Measurements from ENCODE around the gene LRRC56. TPM values are rescaled to one million over a fixed set of nuclear protein-coding genes. Genes with fewer than 3 reads are reported as not detected.
A peak's percentile ranks its signal among the peaks of the same experiment; 100 is the strongest.

Gene LRRC56
- total RNA-seq, 1 experiment from 2014 or later: 3.4 TPM

DNA sequence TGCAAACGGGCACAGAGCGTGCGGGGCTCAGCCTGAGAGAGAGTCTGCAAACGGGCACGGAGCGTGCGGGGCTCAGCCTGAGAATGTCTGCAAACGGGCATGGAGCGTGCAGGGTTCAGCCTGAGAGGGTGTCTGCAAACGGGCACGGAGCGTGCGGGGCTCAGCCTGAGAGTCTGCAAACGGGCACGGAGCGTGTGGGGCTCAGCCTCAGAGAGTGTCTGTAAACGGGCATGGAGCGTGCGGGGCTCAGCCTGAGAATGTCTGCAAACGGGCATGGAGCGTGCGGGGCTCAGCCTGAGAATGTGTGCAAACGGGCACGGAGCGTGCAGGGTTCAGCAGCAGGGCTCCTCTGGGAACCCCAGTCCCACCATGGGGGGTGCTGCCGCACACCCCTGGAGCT, 52.5 kb downstream of the LRRC56 start:
- H3K36me3 Mint-ChIP-seq (ENCODE audit: insufficient read depth in 1 of 3, low read depth in 3 of 3): peaks cover 54 to 85% (median 81%) of the 10 kb centered on the region in 3 experiments

More for the DNA sequence above, 52.5 kb downstream of the LRRC56 start:
- Histone ChIP-seq H3K9me3 (ENCODE audit: control insufficient read depth, low read depth, low read length) (no peaks in the 10 kb centered on the region), H2BK15ac (ENCODE audit: low read depth, low read length) (no peak overlapping the region), H3K23ac (ENCODE audit: insufficient read length, low read depth, low read length) (no peak overlapping the region), H4K91ac (ENCODE audit: insufficient read length, low read depth, low read length) (no peak overlapping the region), H3K56ac (ENCODE audit: insufficient read length, low read depth, low read length) (no peak overlapping the region), H4K8ac (replicated peaks; ENCODE audit: insufficient read length, low read depth, low read length) (no peak overlapping the region), H3K23me2 (ENCODE audit: insufficient read length, low read depth, low read length, poor library complexity, severe bottlenecking) (no peaks in the 10 kb centered on the region), H3K27ac (ENCODE audit: insufficient read length, low read depth, low read length) (no peak overlapping the region), H3K4me1 (ENCODE audit: insufficient read depth, low read length) (no peaks in the 10 kb centered on the region), H2BK12ac (ENCODE audit: insufficient read length, low read depth, low read length) (no peak overlapping the region), H3T11ph (ENCODE audit: low read length) (no peak overlapping the region), H3K79me1 (ENCODE audit: insufficient read depth, low read depth, low read length, poor library complexity, severe bottlenecking) (peaks cover 4% of the 10 kb centered on the region), H2BK20ac (ENCODE audit: low read depth, low read length, poor library complexity, severe bottlenecking) (no peak overlapping the region), H2BK120ac (ENCODE audit: low read depth, low read length, poor library complexity, severe bottlenecking) (no peak overlapping the region), H3K4ac (ENCODE audit: low read depth, low read length) (no peak overlapping the region), H2BK5ac (ENCODE audit: insufficient read length, low read length) (no peak overlapping the region), H3K18ac (ENCODE audit: insufficient read length, low read depth, low read length) (no peak overlapping the region), H3K27me3 (ENCODE audit: insufficient read depth, low read length) (no peaks in the 10 kb centered on the region), H4K20me1 (ENCODE audit: control insufficient read depth, insufficient read depth, insufficient read length) (no peaks in the 10 kb centered on the region), H3K14ac (ENCODE audit: insufficient read depth, low read length) (no peak overlapping the region), H3K4me2 (ENCODE audit: insufficient read depth, insufficient read length, low read length) (no peak overlapping the region), H4K5ac (ENCODE audit: insufficient read length, low read depth, low read length) (no peak overlapping the region), H2AFZ (ENCODE audit: low read length) (no peak overlapping the region), H3K9ac (ENCODE audit: extremely low read depth, insufficient read length, low read length) (no peak overlapping the region), H3K79me2 (ENCODE audit: insufficient read depth, low read length) (no peaks in the 10 kb centered on the region; the same call in 1 of the 2 replicates), H2AK5ac (ENCODE audit: insufficient read length, low read length) (no peak overlapping the region)
- peak overlapping the region in 2 of 3 experiments; percentile 21 to 89; a peak in 2 of 7 replicates for H3K27ac Mint-ChIP-seq
- H3K4me3 Mint-ChIP-seq: no peak overlapping the region; a peak in 1 of 5 replicates
- TF ChIP-seq, protein P1, sequence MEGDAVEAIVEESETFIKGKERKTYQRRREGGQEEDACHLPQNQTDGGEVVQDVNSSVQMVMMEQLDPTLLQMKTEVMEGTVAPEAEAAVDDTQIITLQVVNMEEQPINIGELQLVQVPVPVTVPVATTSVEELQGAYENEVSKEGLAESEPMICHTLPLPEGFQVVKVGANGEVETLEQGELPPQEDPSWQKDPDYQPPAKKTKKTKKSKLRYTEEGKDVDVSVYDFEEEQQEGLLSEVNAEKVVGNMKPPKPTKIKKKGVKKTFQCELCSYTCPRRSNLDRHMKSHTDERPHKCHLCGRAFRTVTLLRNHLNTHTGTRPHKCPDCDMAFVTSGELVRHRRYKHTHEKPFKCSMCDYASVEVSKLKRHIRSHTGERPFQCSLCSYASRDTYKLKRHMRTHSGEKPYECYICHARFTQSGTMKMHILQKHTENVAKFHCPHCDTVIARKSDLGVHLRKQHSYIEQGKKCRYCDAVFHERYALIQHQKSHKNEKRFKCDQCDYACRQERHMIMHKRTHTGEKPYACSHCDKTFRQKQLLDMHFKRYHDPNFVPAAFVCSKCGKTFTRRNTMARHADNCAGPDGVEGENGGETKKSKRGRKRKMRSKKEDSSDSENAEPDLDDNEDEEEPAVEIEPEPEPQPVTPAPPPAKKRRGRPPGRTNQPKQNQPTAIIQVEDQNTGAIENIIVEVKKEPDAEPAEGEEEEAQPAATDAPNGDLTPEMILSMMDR (conservative IDR thresholded peaks at IDR 0.05): no peak
- DNase-seq: no peak
- no peaks in the 10 kb centered on the region for H3K9me3 Mint-ChIP-seq
- no peaks in the 10 kb centered on the region for H3K27me3 Mint-ChIP-seq (ENCODE audit: low read depth)
- WGBS (ENCODE audit: extremely low coverage, insufficient read length, low lambda C conversion rate): no CpG with 5 or more reads among the region's 26 CpGs
- H3K4me1 Mint-ChIP-seq: no peaks in the 10 kb centered on the region
